Stomach smooth muscle (tissue), 2 donors: Measurements from ENCODE around the gene ARHGAP15.

Source experiments
- H3K27ac ChIP-seq: one replicate; pipeline ENCODE4 v1.7.0; 2013; ENCODE audit warnings: mild to moderate bottlenecking, low read length, inconsistent platforms
- H3K27me3 ChIP-seq, 2 donors: one replicate each; pipeline ENCODE4 v1.7.0; 2013; ENCODE audit warnings: low read length in 2 of 2; ENCODE audit not compliant: insufficient read depth in 2 of 2, control insufficient read depth in 1 of 2
- H3K36me3 ChIP-seq, 2 donors: one replicate each; pipeline ENCODE4 v1.7.0; 2013; ENCODE audit warnings: low read length in 2 of 2; ENCODE audit not compliant: control insufficient read depth in 2 of 2, insufficient read depth in 2 of 2
- H3K4me1 ChIP-seq: one replicate; pipeline ENCODE4 v1.7.0; 2013; ENCODE audit warnings: low read length; ENCODE audit not compliant: control insufficient read depth, insufficient read depth
- H3K4me3 ChIP-seq, 2 donors: one replicate each; pipeline ENCODE4 v1.7.0; 2013; ENCODE audit warnings: low read length in 2 of 2
- H3K9ac ChIP-seq, 2 donors: one replicate each; pipeline ENCODE4 v1.7.0; 2013; ENCODE audit warnings: low read length in 2 of 2, mild to moderate bottlenecking in 1 of 2
- H3K9me3 ChIP-seq, 2 donors: one replicate each; pipeline ENCODE4 v1.7.0; 2013; ENCODE audit warnings: low read length in 2 of 2; ENCODE audit not compliant: control insufficient read depth in 2 of 2
- donor health status: healthy.
- donor health status: Pancreatic carcinoma.

Gene ARHGAP15

GRCh38 chr2:143345887-143346787 lies 216.9 kb downstream of the ARHGAP15 start:
- H3K27me3 ChIP-seq = no peaks in the 10 kb centered on the region
- H3K4me1 ChIP-seq = no peaks in the 10 kb centered on the region
- H3K27ac ChIP-seq = no peak overlapping the region
- H3K9me3 ChIP-seq = no peaks in the 10 kb centered on the region
- H3K9ac ChIP-seq = no peak overlapping the region
- no peaks in the 10 kb centered on the region for H3K36me3 ChIP-seq
- H3K4me3 ChIP-seq = no peak overlapping the region

GRCh38 chr2:143347271-143347695 lies 218.1 kb downstream of the ARHGAP15 start:
- Histone ChIP-seq H3K9ac (no peak overlapping the region), H3K27ac (no peak overlapping the region), H3K4me1 (no peaks in the 10 kb centered on the region), H3K36me3 (no peaks in the 10 kb centered on the region), H3K4me3 (no peak overlapping the region), H3K9me3 (no peaks in the 10 kb centered on the region), H3K27me3 (no peaks in the 10 kb centered on the region)

DNA sequence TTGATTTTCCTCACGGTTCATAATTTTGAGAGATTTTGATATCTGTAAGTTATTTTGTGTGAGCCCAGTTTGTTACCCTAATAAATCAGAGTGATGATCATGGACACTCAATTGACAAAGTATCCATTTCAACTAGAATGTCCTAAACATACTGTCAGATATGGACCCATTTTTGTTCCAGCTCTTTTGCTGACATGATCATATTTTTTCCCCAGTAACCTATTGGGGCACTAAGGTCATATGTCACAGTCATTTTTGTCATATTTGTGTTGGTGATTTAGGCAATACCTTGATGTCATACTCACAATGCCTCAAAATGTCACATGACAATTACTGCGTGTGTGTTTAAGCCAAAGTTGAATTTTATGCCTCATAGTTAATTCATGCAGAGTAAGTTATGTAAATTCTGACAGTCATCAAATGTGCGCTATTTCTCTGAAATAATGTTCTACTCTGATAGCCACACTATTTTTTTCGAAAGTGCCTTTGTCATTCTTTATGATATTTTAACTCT lies 218.7 kb downstream of the ARHGAP15 start:
- Histone ChIP-seq H3K9me3 (no peaks in the 10 kb centered on the region), H3K4me1 (no peaks in the 10 kb centered on the region), H3K27me3 (no peaks in the 10 kb centered on the region), H3K27ac (no peak overlapping the region), H3K9ac (no peak overlapping the region), H3K4me3 (no peak overlapping the region), H3K36me3 (no peaks in the 10 kb centered on the region)

DNA sequence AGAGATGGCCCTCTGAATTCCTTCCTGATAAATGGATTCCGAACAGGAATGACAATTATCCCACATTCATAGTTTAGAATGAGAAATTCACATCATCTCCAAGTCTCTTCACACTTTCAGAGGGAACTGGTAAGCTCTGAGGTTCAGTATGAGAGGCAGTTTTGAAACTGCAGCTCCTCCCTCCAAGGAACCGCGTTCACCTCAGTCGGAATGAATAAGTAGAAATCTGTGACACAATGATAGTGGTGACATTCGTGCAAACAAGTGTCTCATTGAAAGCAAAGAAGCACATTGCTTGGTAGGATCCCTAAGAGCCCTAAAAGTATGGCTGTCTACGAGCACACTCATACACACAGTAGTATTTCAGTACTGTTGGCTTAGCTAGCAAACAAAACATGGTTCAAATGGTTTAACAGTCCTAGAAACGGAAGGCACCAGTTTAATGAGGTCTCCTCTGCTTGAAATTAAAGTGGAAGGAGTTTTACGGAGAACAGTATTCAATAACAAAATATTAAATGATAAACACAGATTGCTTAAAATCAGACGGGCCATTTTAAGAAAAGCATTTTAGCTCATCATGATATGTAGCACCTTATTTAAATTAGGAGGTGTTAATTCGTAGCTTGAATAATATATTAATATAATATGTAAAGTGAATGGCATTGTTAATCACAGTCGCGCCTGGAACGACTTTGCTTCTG lies 225.0 kb downstream of the ARHGAP15 start:
- Histone ChIP-seq H3K4me1 (no peaks in the 10 kb centered on the region), H3K9ac (no peak overlapping the region), H3K9me3 (no peaks in the 10 kb centered on the region), H3K4me3 (no peak overlapping the region), H3K27ac (no peak overlapping the region), H3K27me3 (no peaks in the 10 kb centered on the region), H3K36me3 (no peaks in the 10 kb centered on the region)

DNA sequence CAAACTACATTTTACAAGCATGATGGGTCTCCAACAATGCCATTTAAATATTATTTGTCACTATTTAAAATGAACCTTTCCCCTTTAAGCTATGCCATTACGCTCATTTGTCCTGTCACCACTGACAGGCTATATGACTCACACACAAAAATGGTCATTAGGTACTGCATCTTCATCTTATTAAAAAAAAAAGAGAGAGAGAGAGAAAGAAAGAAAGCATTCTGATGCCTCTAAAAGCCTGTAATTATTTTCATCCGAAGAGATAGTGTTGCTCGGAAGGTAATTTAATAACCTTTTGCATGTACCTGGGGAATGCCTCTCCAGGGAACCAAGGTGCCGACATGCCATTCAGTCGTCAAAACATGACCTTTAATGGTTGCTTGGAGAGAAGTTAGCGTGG lies 226.7 kb downstream of the ARHGAP15 start:
- Histone ChIP-seq H3K4me3 (no peak overlapping the region), H3K9me3 (no peaks in the 10 kb centered on the region), H3K27me3 (no peaks in the 10 kb centered on the region)

GRCh38 chr2:143356336-143356735 lies 227.1 kb downstream of the ARHGAP15 start:
- Histone ChIP-seq H3K4me1 (no peaks in the 10 kb centered on the region), H3K9ac (no peak overlapping the region), H3K4me3 (no peak overlapping the region), H3K36me3 (no peaks in the 10 kb centered on the region), H3K27me3 (no peaks in the 10 kb centered on the region), H3K9me3 (no peaks in the 10 kb centered on the region), H3K27ac (no peak overlapping the region)

More for the DNA sequence above, 226.7 kb downstream of the ARHGAP15 start:
- H3K9ac ChIP-seq = no peak overlapping the region
- H3K4me1 ChIP-seq = no peaks in the 10 kb centered on the region
- H3K27ac ChIP-seq = no peak overlapping the region
- H3K36me3 ChIP-seq = no peaks in the 10 kb centered on the region

- Histone ChIP-seq H3K27ac (no peak overlapping the region), H3K4me3 (no peak overlapping the region), H3K27me3 (no peaks in the 10 kb centered on the region), H3K4me1 (no peaks in the 10 kb centered on the region), H3K36me3 (no peaks in the 10 kb centered on the region), H3K9me3 (no peaks in the 10 kb centered on the region), H3K9ac (no peak overlapping the region)
Measured at GRCh38 chr2:143356736-143357446, 227.7 kb downstream of the ARHGAP15 start.

DNA sequence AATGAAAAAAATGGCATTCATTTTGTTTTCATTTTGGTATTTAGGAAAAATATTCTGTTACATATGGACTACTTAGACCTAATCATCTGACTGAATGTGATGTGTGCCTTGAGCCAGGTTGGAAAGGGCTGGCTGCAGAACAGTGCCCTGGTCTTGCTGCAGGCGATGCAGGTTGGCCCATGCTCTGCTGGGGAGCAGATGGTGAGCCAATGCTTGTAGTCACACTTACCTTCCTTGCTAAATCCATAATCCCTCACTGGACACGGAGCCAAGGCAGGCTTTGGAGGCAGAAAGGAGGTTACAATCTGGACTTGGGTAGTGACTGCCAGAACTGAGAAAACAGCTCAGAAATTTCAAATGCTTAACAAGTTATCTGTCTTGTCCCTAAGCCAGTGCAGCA lies 228.7 kb downstream of the ARHGAP15 start:
- Histone ChIP-seq H3K36me3 (no peaks in the 10 kb centered on the region), H3K9me3 (no peaks in the 10 kb centered on the region), H3K27ac (no peak overlapping the region), H3K9ac (no peak overlapping the region), H3K4me3 (no peak overlapping the region), H3K27me3 (no peaks in the 10 kb centered on the region), H3K4me1 (no peaks in the 10 kb centered on the region)

GRCh38 chr2:143361346-143361745 lies 232.1 kb downstream of the ARHGAP15 start:
- Histone ChIP-seq H3K27me3 (no peaks in the 10 kb centered on the region), H3K9ac (no peak overlapping the region), H3K4me3 (no peak overlapping the region)

GRCh38 chr2:143371616-143372015 lies 242.4 kb downstream of the ARHGAP15 start:
- Histone ChIP-seq H3K4me3 (no peak overlapping the region), H3K9ac (no peak overlapping the region), H3K9me3 (no peaks in the 10 kb centered on the region), H3K27me3 (no peaks in the 10 kb centered on the region), H3K27ac (no peak overlapping the region), H3K4me1 (no peaks in the 10 kb centered on the region), H3K36me3 (no peaks in the 10 kb centered on the region)

More at GRCh38 chr2:143361346-143361745, 232.1 kb downstream of the ARHGAP15 start:
- Histone ChIP-seq H3K36me3 (no peaks in the 10 kb centered on the region), H3K9me3 (no peaks in the 10 kb centered on the region), H3K27ac (no peak overlapping the region), H3K4me1 (no peaks in the 10 kb centered on the region)
